ENCODE data around the gene AKTIP. TPM values are rescaled to one million over a fixed set of nuclear protein-coding genes. Genes with fewer than 3 reads are reported as not detected.
A peak's percentile ranks its signal among the peaks of the same experiment; 100 is the strongest.

Gene AKTIP
- total RNA-seq, 2 donors from 2014 or later: 47.0 to 59.5 TPM

DNA sequence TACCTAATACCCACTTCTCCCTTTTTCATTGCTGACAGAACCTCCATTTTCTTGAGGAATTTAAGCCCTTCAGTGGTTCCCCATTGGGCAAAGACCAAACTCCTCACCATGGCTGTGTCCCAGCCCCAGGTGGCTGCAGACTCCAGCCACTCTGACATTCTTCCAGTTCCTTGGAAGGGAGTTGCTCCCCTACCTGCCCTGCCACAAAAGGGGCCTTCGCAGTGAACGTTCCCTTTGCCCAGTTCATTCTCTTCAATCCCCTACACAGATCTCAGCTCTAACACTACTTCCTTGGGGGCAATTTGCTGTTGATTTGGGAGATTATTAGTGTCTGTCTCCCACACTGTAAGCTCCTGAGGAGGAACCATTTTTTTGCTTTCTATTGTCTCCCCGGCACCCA is 3.2 kb upstream of the AKTIP start:
- Histone ChIP-seq H3K27ac (no peak overlapping the region), H3K27me3 (replicated peaks; ENCODE audit: insufficient read depth) (no peaks in the 10 kb centered on the region), H3K9me3 (no peaks in the 10 kb centered on the region), H3K36me3 (no peaks in the 10 kb centered on the region), H3K4me3 (no peak overlapping the region), H3K4me1 (ENCODE audit: control insufficient read depth in 1 of 2, low read depth in 2 of 2) (peaks cover 11 to 35% of the 10 kb centered on the region in 2 donors)
- DNase-seq (ENCODE audit: low spot score) (no peak), ATAC-seq (ENCODE audit: insufficient number of reproducible peaks, low FRiP score, low read depth) (no peak)
- TF ChIP-seq CTCF (IDR thresholded peaks at IDR 0.05): no peak

- Histone ChIP-seq H3K27ac (peak overlapping the region; percentile 96 to 97), H3K4me3 (peak overlapping the region; percentile 90), H3K4me1 (ENCODE audit: control insufficient read depth in 1 of 2, low read depth in 2 of 2) (peaks cover 12 to 38% of the 10 kb centered on the region in 2 donors), H3K27me3 (replicated peaks; ENCODE audit: insufficient read depth) (no peaks in the 10 kb centered on the region), H3K9me3 (no peaks in the 10 kb centered on the region), H3K36me3 (no peaks in the 10 kb centered on the region)
- no peak for ATAC-seq (ENCODE audit: insufficient number of reproducible peaks, low FRiP score, low read depth)
- DNase-seq (ENCODE audit: low spot score): no peak
- no peak for TF ChIP-seq CTCF (IDR thresholded peaks at IDR 0.05)
Observed at GRCh38 chr16:53504665-53505064, 1.7 kb upstream of the AKTIP start.

DNA sequence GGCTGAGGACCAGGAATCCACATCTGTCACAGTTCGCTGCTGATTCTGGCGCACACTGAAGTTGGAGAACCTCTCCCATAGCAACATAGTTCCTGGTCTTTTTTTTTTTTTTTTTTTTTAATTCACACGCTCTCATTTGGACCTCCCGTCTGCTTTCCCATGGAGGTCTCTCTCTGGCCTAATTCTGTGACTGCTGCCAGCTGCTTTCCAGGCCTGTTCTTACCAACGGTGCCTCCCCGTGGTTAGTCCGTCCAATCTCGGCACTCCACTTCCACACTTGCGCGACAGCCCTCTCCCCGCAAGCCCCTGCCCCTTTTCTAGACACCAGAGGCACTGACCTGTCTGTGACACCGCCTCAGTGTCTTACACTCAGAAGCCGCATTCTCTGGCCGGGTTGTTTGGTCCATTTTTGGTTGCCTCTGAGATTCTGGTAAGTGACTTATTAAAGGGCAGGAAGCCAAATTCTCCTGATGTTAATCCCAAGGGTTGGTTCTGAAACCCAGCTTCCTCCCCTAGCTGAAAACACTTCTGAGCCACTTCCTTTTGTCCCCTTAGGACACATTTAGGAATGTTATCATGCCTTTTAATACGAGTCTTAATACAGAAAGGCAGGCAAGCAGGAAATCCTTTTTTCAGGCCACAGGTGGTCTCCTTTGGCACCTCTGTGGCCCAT is 1.1 kb upstream of the AKTIP start:
- H3K27ac ChIP-seq: peak overlapping the region; percentile 96 to 97
- no peak for TF ChIP-seq CTCF (IDR thresholded peaks at IDR 0.05)
- ATAC-seq (ENCODE audit: insufficient number of reproducible peaks, low FRiP score, low read depth): peak; percentile 39
- H3K27me3 ChIP-seq (replicated peaks; ENCODE audit: insufficient read depth): no peaks in the 10 kb centered on the region
- H3K36me3 ChIP-seq: no peaks in the 10 kb centered on the region
- peak overlapping the region; percentile 90 for H3K4me3 ChIP-seq
- peak; percentile 47 for DNase-seq (ENCODE audit: low spot score)
- no peaks in the 10 kb centered on the region for H3K9me3 ChIP-seq
- H3K4me1 ChIP-seq (ENCODE audit: control insufficient read depth in 1 of 2, low read depth in 2 of 2): peaks cover 12 to 36% of the 10 kb centered on the region in 2 donors

DNA sequence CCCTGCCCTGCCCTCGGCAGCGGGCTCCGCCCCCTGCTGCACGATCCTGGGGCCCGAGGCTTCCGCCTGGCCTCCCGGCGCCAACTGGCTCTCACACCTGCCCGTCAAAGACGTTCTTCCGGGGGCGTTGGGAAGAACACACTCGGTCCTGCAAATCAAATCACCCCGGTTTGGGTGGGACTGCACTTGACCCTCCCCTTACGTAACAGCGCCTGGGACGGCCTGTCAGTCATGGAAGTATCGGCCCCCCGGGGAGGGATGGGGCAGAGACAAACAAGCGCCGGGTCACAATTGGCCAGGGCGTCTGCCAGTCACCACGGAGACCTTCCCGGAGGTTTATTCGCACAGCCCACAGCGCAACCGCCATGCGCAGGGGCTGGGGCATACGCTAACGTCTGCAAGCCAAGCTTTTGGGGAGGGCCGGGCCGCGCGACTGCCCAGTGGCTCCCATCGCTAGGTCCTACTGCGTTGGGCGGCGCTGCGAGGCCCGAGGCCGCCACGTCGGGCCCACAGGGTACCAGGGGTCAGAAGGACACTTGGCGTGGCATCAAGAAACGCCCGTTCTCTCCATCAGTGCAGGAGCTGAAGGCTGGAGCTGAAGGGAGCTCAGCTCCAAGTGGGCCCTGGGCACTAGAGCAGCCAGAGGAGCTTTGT is 388 bp upstream of the AKTIP start:
- Histone ChIP-seq H3K27me3 (replicated peaks; ENCODE audit: insufficient read depth) (no peaks in the 10 kb centered on the region), H3K4me1 (ENCODE audit: control insufficient read depth in 1 of 2, low read depth in 2 of 2) (peaks cover 12 to 36% of the 10 kb centered on the region in 2 donors), H3K4me3 (peak overlapping the region; percentile 90), H3K36me3 (no peaks in the 10 kb centered on the region), H3K27ac (peak overlapping the region; percentile 96 to 97), H3K9me3 (no peaks in the 10 kb centered on the region)
- DNase-seq (ENCODE audit: low spot score) (peak; percentile 100), ATAC-seq (ENCODE audit: insufficient number of reproducible peaks, low FRiP score, low read depth) (peak; percentile 96)
- TF ChIP-seq CTCF (IDR thresholded peaks at IDR 0.05): no peak

GRCh38 chr16:53501216-53501859 is 1.7 kb downstream of the AKTIP start:
- no peak overlapping the region for H3K27ac ChIP-seq
- peaks cover 19% of the 10 kb centered on the region for H3K36me3 ChIP-seq
- ATAC-seq (ENCODE audit: insufficient number of reproducible peaks, low FRiP score, low read depth) (no peak), DNase-seq (ENCODE audit: low spot score) (no peak)
- no peaks in the 10 kb centered on the region for H3K9me3 ChIP-seq
- no peaks in the 10 kb centered on the region for H3K27me3 ChIP-seq (replicated peaks; ENCODE audit: insufficient read depth)
- H3K4me3 ChIP-seq: peak overlapping the region; percentile 90
- H3K4me1 ChIP-seq (ENCODE audit: control insufficient read depth in 1 of 2, low read depth in 2 of 2): peaks cover 12 to 36% of the 10 kb centered on the region in 2 donors
- TF ChIP-seq CTCF (IDR thresholded peaks at IDR 0.05): no peak

Measured in thoracic aorta (tissue), 2 donors.